ENCODE results near the gene CCDC154.

Gene CCDC154

GRCh38 chr16:1488619-1489018 is 44.3 kb upstream of the CCDC154 start, which contains the start of gene PTX4:
Gene PTX4, minus strand, starts transcription at chr16:1488944. Its CDS starts 35 bp downstream, at chr16:1488909.
- ChIA-PET POLR2A (no interaction called here), CTCF (no interaction called here)
- TF ChIP-seq NFRKB (IDR thresholded peaks at IDR 0.05) (no peak), CTBP1 (IDR thresholded peaks at IDR 0.05; ENCODE audit: borderline replicate concordance) (no peak), ELF4 (IDR thresholded peaks at IDR 0.05) (no peak), ZNF384 (IDR thresholded peaks at IDR 0.05) (no peak), SP1 (IDR thresholded peaks at IDR 0.05) (no peak), FOXM1 (IDR thresholded peaks at IDR 0.05; ENCODE audit: borderline replicate concordance) (no peak), LEF1 (IDR thresholded peaks at IDR 0.05; ENCODE audit: borderline replicate concordance) (no peak), SUZ12 (IDR thresholded peaks at IDR 0.05) (no peak), PKNOX1 (IDR thresholded peaks at IDR 0.05) (no peak), HDGF (IDR thresholded peaks at IDR 0.05; ENCODE audit: borderline replicate concordance) (no peak)
- DNase-seq (ENCODE audit: extremely low spot score) = no peak

GRCh38 chr16:1488054-1488601 is 43.8 kb upstream of the CCDC154 start:
- ChIA-PET POLR2A (no interaction called here), CTCF (no interaction called here)
- no peak for TF ChIP-seq TARDBP (IDR thresholded peaks at IDR 0.05)
- TF ChIP-seq SUZ12 (IDR thresholded peaks at IDR 0.05) = no peak
- TF ChIP-seq ELF4 (IDR thresholded peaks at IDR 0.05) = no peak
- TF ChIP-seq FOXK2 (IDR thresholded peaks at IDR 0.05) = no peak
- DNase-seq (ENCODE audit: extremely low spot score) = no peak

GRCh38 chr16:1487395-1488053 is 43.2 kb upstream of the CCDC154 start:
- CTCF ChIA-PET = no interaction called here
- DNase-seq (ENCODE audit: extremely low spot score) = no peak
- TF ChIP-seq ZNF384 (IDR thresholded peaks at IDR 0.05) (no peak), L3MBTL2 (conservative IDR thresholded peaks at IDR 0.05) (no peak)
- POLR2A ChIA-PET = interaction anchor here (0.9 to 1.1 kb wide), 2 partner anchors 9 to 67 kb away, joined by 3 read pairs; partner anchors contain the start of gene UQCC4

- DNase-seq (ENCODE audit: extremely low spot score) = no peak
- TF ChIP-seq FOXA1 (IDR thresholded peaks at IDR 0.05) (no peak), SUZ12 (IDR thresholded peaks at IDR 0.05) (no peak), NFRKB (IDR thresholded peaks at IDR 0.05) (no peak), CTBP1 (IDR thresholded peaks at IDR 0.05; ENCODE audit: borderline replicate concordance) (no peak), LEF1 (IDR thresholded peaks at IDR 0.05; ENCODE audit: borderline replicate concordance) (no peak), BHLHE40 (IDR thresholded peaks at IDR 0.05; ENCODE audit: borderline replicate concordance) (no peak), HDGF (IDR thresholded peaks at IDR 0.05; ENCODE audit: borderline replicate concordance) (no peak), ZNF384 (IDR thresholded peaks at IDR 0.05) (no peak), TARDBP (IDR thresholded peaks at IDR 0.05) (no peak), FOXM1 (IDR thresholded peaks at IDR 0.05; ENCODE audit: borderline replicate concordance) (no peak)
- CTCF ChIA-PET = no interaction called here
- POLR2A ChIA-PET = interaction anchor here (0.9 to 1.1 kb wide), 2 partner anchors 8 to 66 kb away, joined by 3 read pairs; partner anchors contain the start of gene UQCC4
Measured at GRCh38 chr16:1486551-1487390, 42.4 kb upstream of the CCDC154 start.

GRCh38 chr16:1485847-1486496 is 41.6 kb upstream of the CCDC154 start:
- TF ChIP-seq CTBP1 (IDR thresholded peaks at IDR 0.05; ENCODE audit: borderline replicate concordance) = no peak
- TF ChIP-seq TARDBP (IDR thresholded peaks at IDR 0.05) = no peak
- no peak for TF ChIP-seq L3MBTL2 (conservative IDR thresholded peaks at IDR 0.05)
- TF ChIP-seq PKNOX1 (IDR thresholded peaks at IDR 0.05) = no peak
- TF ChIP-seq SUZ12 (IDR thresholded peaks at IDR 0.05) = no peak
- no peak for TF ChIP-seq NFRKB (IDR thresholded peaks at IDR 0.05)
- TF ChIP-seq FOXM1 (IDR thresholded peaks at IDR 0.05; ENCODE audit: borderline replicate concordance) = no peak
- no peak for TF ChIP-seq LEF1 (IDR thresholded peaks at IDR 0.05; ENCODE audit: borderline replicate concordance)
- TF ChIP-seq FOXA1 (IDR thresholded peaks at IDR 0.05) = no peak
- no peak for TF ChIP-seq ARNT (IDR thresholded peaks at IDR 0.05)
- TF ChIP-seq ZNF384 (IDR thresholded peaks at IDR 0.05) = no peak
- no peak for TF ChIP-seq HDGF (IDR thresholded peaks at IDR 0.05; ENCODE audit: borderline replicate concordance)
- TF ChIP-seq BHLHE40 (IDR thresholded peaks at IDR 0.05; ENCODE audit: borderline replicate concordance) = no peak
- no peak for TF ChIP-seq ELF4 (IDR thresholded peaks at IDR 0.05)
- TF ChIP-seq FOXK2 (IDR thresholded peaks at IDR 0.05) = no peak
- no peak for TF ChIP-seq SP1 (IDR thresholded peaks at IDR 0.05)
- no peak for DNase-seq (ENCODE audit: extremely low spot score)
- CTCF ChIA-PET = no interaction called here
- POLR2A ChIA-PET = interaction anchor here (1.1 kb wide), 1 partner anchor 8 kb away, joined by 3 read pairs; no protein-coding TSS in a partner anchor

All from HEK293T (cell line).